Central memory CD4-positive, alpha-beta T cell (primary cell): ENCODE measurements around the gene LUC7L3.

Source experiments
- DNase-seq: peaks from one replicate; pipeline ENCODE4 v3.0.0; 2022

The LUC7L3 gene

DNA sequence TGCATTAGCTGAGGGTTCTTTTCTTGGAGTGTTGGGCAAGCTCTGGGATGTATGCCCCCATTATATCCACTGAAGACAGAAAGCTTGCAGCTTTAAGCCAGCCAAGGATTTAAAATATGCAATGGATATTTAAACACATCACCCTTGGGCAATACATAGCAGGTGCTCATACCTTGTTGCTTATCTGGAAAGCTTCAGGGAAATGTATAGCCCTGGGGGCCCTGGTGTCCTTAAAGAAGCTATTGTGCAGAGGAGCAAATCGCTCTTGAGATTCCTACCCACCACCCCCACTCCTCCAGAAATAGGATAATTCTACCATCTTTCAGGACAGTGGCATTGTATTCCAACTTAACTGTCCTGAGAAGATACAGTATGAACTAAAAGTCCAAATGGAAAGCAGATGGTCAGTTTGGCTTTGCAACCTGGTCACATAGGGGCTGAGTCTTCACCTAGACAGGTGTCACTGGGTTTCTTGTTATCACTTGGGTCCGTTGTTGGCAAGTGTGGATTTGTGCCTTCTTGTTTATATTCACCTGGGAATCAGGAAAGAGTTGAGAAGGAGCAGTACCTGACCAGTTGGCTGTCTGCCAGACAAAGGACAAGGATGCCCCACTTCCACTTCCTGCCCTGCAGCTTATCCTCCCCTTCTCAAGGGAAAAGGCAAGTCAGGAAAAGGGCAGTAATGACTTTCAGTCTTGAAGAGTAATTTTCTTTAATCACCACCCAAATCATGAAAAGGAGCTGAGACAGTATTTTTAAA lies 44.5 kb downstream of the LUC7L3 start:
- no peak for DNase-seq

- no peak for DNase-seq
Observed at GRCh38 chr17:50764734-50765149, 45.3 kb downstream of the LUC7L3 start.

DNA sequence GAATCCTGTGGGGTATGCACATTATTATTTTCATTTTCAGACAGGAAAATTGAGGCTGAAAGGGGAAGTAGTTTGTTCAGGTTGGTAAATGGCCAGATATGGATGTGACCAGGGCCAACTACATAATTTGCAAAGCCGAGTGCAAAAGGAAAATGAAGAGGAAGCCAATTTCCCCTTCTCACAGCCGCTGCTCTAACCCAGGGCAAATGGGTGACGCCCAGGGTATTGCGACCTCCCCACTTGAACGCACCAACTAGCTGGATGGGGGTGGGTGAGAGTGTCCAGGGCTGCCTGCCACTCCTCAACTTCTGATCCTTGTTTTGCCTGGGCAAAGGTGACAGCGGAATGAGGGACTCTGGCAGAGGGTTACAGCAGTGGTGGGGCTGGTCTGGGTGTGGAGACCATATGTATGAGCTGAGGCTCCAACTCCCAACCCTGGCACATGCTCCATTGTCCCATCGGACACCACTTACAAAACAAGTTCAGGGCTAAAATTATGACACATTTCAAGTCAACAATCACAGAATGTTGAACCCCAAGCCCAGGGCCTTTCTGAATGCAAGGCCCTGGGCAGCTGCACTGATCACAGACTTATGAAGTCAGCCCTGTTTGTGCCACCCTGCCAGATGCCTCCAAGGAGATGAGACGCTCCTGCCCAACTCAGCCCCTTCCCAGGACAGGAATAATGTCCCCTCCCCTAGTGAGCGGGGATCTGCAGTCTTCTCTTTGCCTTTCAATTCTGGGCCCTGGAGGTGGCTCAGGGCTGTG lies 46.2 kb downstream of the LUC7L3 start:
- no peak for DNase-seq

DNA sequence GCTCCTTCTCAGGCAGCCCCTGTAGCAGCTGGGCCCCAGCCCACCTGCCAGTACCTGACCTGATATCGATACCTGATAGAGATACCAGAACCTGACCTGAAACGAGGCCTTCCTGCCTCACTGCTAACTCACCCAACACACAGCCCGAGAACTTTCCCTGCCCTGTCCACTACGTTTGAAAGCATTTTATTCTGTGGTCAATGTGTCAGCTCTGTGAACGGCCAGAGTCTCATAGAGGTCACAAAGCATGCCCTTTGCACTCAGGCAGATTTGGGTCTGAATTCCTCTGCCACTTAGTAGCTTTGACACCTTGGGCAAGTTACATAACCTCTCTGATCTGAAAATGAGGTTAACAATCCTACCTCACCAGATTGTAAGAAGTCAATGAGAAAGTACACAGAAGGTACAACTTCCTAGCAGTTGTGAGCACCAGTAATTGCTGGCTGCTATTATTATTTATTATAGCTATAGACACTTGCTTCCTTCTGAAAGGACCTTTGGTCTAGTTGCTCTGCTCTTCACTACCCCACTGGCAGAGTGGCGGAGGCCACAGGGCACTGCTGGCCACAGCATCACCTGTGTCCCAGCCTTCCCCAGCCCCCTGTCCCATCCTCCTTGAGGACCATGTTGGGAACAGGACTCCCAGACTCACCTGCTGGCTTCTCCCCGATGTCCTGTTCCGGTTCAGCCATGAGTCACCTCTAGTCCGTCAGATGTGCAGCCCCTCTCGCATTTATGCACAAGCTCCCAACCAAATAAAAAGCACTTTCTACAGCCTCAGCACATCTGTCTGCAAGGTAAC lies 47.0 kb downstream of the LUC7L3 start:
- no peak for DNase-seq

DNA sequence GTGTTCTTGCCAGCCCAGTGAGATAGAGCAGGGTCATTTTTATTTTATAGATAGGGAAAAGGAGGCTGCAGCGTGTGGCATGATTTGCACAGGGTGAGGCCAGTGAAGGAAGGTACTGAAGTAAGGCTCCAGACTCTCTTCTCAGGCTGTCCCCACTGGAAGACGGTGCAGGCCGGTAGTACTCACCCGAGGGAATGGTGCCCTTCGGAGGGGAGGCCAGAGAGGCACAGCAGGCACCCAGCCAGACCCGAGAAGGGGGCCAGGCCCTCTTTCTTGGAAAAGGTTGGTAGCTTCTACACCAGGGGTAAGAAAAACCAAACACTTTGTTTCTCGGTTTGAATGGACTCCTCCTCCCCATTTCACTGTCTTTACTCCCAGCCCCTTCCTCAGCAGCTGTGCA lies 47.6 kb downstream of the LUC7L3 start:
- DNase-seq: no peak

- no peak for DNase-seq
Observed at GRCh38 chr17:50767446-50767845, 48.0 kb downstream of the LUC7L3 start, which contains the start of gene ANKRD40CL. ANKRD40CL (minus strand) TSS chr17:50767518; CDS start chr17:50766913, 605 bp downstream.

DNA sequence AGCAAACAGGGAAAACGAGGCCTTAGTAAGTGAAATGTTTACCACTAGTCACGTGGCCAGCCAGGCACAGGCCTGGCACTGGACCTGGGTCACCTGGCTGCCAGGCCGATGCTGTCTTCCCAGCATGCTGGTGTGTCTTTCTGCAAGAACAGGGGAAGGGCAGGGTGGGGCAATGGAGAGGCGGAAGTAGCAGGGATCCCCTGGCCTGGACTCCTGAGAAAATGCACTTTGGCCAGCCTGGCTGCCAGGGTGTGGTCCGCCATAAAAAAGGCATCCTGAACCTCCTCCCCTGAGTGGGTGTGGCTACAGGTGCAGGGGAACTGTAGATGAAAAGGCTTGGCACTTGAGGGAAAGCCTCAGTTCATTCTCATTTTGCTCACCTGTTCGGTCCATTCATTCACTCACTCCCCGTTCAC lies 49.0 kb downstream of the LUC7L3 start:
- no peak for DNase-seq

DNA sequence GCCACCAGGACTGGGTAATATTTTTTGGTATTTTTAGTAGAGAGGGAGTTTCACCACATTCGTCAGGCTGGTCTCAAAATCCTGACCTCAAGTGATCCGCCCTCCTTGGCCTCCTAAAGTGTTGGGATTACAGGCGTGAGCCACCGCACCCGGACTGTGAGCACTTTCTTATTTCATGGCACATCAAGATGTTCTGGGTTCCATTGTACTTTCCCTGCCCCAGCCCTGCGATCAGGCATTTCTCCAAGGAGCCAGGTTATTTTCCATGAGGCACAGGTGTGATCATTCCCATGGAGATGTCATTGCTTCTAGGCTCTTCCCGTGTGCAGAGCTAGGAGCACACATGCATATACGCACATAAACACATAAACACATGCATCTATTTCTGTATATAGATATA lies 50.5 kb downstream of the LUC7L3 start:
- DNase-seq: no peak

DNA sequence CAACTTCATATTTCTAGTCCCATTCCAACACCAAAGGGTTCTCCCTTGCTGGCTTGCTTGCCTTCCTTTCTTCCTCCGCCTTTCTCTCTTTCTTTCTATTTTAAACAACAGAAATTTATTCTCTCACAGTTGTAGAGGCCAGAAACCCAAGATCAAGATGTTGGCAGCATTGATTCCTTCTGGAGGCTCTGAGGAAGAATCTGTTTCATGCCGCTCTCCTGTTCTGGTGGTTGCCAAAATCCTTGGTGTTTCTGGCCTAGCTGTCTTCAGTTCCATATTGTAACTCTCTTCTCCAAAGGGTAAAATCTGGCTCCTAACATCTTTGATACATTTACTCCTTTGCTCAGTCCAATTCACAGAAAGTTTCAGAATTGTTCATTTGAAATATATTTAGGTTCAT lies 50.9 kb downstream of the LUC7L3 start:
- DNase-seq: no peak

GRCh38 chr17:50771991-50772785 lies 52.8 kb downstream of the LUC7L3 start:
- DNase-seq: no peak

DNA sequence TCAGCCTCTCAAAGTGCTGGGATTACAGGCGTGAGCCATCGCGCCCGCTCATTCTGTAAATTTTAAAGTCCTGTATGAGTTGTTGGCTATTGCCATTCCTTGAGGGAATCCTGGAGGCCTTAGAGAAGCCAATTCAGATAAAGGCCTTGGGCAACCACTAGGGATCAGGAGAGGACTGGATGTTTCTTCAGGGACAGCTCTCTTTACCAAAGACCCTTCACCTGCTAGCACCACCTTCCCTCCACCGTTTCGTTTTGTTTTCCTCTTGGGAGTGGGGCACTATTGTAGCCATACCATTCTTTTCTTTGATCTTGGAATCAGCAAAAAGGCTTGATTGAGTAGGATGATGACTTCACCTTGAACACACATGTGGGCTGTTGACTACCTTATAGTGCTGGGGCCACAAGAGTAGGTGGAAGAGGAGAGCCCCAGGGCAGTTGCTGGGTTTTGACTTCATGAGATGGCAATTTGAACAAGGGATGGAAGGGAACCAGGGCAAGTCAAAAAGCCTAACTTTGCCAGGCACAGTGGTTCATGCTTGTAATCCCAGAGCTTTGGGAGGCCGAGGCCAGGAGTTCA lies 54.9 kb downstream of the LUC7L3 start:
- no peak for DNase-seq

- DNase-seq: no peak
Observed at GRCh38 chr17:50775926-50776325, 56.5 kb downstream of the LUC7L3 start.

DNA sequence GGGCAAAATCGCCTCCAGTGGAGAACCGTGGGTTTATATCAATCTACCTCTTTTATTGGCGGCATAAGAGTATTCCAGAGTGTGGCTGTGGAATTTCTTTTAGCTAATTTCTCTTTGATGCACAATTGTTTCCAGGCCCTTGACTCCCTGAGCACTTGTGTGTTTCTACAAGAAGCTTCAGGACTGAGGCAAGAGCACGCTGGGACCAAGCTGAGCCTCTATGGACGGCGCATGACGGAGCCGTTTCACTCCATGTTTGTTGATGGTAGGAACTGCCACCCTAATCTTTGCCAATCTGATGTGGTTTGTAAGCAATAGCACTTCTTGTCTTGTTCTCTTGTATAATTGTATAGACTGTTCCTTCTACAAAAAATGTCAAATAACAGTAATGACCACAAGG lies 59.1 kb downstream of the LUC7L3 start:
- DNase-seq: no peak

- no peak for DNase-seq
Observed at GRCh38 chr17:50778988-50779387, 59.6 kb downstream of the LUC7L3 start.

DNA sequence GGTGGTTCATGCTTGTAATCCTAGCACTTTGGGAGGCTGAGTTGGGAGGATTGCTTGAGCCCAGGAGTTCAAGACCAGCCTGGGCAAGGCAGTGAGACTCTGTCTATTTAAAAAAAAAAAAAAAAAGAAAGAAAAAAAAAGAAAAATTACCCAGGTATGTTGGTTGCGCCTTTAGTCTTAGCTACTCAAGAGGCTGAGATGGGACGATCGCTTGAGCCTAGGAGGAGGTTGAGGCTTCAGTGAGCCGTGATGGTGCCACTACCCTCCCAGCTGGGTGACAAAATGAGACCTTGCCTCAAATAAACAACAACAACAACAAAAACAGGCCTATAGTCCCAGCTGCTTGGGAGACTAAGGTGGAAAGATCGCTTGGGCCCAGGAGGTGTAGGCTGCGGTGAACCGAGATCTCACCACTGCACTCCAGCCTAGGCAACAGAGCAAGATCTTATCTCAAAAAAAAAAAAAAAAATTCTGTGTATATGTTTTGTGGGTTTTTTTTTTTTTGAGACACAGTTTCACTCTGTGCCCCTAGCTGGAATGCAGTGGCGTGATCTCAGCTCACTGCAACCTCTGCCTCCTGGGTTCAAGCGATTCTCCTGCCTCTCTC lies 60.4 kb downstream of the LUC7L3 start:
- DNase-seq: peak; percentile 77

DNA sequence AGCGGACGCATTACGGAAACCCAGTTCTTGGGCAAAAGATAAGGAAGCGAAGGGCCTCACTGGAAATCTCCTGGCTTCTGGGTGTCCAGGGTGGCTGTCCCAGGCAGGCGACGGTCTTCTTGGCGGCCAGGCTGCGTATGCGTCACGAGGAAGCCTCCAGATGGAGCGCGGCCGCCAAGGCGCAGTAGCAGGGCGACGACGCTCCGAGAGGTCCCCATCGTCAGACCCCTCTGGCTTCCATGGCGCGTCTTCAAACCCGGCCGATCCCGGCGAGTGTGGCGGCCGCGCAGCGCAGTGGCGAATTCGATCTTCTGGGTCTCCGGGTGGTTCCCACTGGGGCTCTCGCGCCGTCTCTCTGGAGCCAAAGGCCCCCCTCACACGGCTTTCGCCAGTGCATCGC lies 61.8 kb downstream of the LUC7L3 start:
- no peak for DNase-seq

- peak; percentile 68 for DNase-seq
Observed at GRCh38 chr17:50783193-50783660, 63.8 kb downstream of the LUC7L3 start.

DNA sequence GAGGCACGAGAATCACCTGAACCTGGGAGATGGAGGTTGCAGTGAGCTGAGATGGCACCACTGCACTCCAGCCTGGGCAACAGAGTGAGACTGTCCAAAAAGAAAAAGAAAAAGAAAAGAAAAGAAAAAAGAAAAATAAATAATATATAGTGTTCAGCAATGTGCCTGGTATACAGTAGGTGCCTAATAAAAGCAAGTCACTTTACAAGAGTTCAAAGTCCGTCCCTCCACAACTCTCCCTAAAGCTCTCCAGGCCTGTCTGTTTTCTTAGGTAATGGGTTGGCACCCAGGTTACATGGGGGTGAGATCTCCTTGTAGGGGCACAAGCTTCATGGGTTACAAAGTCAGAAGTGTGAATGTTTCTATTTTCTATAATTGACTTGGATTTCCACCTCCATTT lies 64.5 kb downstream of the LUC7L3 start:
- no peak for DNase-seq

DNA sequence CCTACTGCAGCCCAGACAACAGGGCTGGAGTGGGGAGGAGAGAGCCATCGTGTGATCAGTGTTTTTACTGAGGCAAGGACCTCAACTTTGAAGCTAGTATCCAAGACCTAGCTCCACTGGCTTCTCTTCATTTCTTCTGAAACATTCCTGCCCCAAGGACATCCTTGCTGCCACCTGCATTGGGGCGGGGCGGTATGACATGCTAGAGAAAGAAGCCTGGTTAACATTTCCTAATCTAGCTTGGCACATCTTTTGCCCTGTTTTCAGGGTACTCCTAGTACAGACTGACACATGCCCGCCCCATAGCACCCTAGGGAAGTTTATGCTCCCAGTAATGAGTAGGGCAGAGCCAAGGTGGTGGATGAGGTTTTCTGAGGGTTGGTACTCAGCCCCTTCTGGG lies 65.7 kb downstream of the LUC7L3 start:
- DNase-seq: no peak

- no peak for DNase-seq
Observed at GRCh38 chr17:50785946-50786570, 66.7 kb downstream of the LUC7L3 start.

DNA sequence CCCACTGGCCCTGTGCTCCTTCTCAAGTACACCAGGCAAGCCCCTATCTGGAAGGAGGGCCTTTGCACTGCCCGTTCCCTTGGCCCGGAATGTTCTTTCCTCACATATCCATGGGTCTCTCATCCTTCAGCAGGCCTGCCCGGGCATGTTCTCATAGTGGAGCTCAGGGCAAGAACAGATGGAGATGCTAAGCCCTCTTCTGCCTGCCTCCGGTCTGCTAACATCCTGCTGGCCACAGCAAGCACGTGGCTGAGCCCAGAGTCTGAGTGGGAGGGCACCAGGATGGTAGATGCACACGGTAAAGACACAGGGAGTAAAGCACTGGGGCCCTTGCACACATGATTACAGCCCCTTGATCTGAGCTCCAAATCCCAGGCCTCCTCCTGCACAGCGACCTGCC lies 67.7 kb downstream of the LUC7L3 start:
- no peak for DNase-seq
